CD4-positive, alpha-beta T cell treated with Interferon alpha-2 for 1 hour (primary cell): ENCODE data around the gene PIK3R6.

Experiments
- DNase-seq, 2 donors: peaks; one replicate each; pipeline ENCODE4 v3.0.0-alpha.2; 2020 to 2022

Gene PIK3R6

DNA sequence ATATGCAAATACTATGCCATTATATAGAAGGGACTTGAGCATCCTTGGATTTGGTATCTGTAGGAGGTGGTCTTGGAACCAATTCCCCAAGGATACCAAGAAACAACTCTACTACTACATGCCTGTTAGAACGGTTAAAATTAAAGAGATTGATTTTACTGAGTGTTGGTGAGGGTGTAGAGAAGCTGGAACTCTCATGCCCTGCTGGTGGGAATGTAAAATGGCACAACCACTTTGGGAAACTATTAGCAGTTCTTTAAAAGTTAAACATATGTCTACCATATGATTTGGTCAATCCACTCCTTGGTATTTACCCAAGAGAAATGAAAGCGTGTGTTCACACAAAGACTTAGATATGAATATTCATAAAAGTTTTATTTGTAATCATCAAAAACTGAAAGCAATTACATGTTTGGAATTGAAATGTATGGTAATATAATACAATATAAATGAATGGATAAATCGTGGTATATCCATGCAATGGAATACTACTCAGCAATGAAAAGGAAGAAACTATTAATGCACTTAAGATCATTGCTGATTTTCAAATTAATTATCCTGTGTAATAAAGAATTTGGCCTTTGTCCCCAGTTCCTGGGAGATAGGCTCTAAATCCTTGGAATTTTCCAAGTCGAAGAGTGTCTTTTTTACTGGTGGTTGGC, 76.1 kb downstream of the PIK3R6 start:
- DNase-seq, result no peak

DNA sequence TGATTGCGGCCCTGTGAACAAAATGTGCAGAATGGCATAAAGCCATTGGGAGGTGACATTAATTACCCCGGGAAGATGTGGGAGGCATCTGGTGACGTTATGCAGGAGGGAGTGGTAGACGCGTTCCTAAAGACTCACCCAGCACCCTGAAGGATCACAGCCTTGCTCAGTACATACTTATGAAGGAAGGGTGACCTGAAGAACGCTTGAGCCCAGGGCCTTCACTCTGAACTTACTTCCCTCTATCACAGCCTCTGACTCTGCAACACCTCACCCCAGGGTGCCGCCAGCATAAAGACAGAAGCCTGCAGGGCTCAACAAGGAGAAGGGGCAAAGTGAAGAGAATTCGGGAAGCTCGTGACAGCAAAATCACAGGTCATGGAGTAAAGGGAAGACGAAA, 77.7 kb downstream of the PIK3R6 start:
- no peak for DNase-seq

DNA sequence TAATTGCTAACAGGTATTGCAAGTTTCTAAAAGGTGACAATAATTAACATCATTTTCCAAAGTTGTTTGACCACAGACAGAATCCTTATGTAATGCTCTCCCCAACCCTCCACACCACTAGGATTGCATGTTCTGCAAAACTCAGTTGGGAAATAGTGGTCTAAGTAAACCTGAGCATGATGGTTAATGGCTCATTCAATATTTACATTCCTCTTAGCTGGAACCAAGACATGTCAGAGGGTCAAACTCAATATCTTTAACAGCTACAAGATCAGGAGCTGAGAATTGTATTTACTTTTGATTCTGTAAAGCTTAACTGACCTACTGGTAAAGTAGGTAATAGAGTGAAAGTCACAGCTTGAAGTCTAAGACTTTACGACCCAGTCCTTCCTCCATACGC, 78.5 kb downstream of the PIK3R6 start:
- no peak for DNase-seq

DNA sequence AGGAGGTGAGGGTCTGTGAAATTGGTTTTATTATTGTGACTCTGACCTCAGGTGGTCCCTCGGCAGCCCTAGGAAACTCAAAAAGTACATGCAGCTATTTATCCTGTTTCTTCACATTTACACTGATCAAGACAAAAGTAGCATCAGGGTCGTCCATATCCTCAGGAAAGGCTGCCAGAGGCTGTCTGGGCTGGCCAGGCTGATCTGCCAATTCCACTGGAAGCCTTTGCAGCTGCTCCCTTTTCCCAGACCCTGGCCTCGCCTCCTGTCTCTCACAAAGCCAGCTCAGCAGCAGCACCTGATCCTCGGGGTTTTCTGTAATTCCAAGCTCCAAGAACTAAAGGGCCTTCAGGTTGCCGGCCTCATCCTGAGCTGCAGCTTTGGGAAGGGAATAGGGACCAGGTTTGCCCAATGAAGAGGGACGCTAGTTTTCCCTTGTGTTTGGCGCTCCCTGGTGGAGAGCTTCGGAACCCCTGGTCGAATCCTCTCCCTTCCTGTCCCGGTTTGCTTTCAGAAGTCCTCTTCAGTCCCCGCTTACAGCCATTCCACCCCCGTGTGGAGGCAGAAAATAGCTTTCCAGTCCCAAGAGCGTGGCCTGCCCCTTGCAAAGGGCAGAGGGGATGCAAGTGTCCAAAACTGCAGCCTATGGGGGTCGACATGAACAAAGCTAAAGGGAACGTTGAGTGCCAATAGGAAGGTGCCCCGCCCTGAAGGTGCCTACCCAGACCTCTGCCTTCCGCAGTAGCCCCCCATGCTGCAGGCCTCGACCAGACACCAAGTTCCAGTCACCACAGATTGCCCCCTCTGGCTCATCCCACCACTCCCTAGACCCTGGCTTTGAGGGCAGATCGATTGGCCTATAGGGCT, 81.7 kb downstream of the PIK3R6 start:
- peak; percentile 45 to 52 for DNase-seq

DNA sequence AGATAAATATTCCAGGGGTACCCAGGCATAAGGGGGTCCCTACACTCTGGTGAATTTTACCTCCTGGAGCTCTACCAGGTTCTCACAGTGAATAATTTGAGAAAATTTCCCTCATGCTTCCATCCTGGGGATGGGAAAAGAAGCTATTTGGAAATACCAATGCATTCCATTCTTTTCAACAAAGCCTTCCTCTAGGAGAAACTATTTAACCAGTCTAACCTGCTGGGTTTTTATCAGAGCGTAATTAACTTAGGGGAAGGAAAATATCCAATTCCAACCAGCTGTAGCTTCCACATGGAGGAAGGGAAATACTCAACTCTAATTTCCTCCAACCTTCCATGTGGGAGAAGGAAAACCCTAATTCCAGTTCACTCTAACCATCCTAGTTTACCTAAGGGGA, 85.3 kb downstream of the PIK3R6 start:
- no peak for DNase-seq

DNA sequence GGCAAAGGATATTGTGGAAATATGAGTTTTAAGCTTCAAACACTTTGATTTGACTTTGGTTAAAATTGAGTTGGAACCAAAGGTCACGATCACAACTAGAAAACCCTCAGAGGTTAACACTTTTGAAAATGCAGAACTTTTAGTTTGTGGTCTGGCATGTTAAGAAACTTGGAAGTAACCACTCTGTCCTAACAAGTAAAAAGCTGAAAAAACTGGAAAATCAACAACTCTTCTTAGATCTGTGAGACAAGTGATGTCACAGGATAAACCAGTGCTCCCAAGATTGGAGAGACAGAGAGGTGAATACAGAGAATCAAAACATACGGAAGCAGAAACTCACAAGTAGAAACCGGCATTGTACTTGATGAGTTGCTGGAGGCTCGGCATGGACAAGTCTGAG, 85.7 kb downstream of the PIK3R6 start:
- no peak for DNase-seq

DNA sequence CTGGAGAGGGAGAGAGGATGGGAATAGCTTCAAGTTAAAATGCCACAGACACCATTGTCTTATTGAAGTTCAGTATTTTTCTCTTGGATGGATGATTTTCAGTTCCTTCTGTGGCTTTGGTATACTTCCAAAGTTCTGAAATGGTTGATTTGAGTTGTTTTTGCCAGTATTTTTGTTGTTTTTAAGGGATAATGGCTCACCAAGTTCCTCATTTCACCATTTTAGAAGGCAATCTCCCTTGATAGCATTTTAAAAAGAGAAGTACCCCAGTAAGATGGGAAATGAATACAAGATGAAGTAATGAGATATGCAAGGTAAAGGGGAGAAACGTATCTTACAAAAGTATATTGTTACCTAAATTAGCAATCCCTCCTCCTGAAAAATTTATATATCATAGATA, 90.6 kb downstream of the PIK3R6 start:
- no peak for DNase-seq

DNA sequence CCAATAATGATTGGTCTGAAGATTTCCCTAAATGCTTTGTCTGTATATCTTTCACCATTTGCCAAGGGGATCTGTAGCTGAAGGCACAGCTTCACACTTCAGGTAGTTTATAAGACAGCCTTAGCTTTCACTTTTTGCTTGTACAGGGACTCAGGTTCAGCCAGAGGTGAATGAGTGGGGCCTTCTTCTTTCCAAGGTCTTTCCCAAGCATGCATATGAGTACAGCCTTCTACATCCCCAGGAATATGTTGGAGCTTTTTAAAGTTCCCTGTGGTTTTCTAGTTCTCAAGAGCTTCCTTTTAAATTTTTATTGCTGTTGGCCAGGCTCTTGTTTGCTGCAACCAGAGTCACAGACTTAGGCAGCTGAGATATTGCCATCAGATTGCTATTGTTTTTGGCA, 91.2 kb downstream of the PIK3R6 start:
- no peak for DNase-seq

DNA sequence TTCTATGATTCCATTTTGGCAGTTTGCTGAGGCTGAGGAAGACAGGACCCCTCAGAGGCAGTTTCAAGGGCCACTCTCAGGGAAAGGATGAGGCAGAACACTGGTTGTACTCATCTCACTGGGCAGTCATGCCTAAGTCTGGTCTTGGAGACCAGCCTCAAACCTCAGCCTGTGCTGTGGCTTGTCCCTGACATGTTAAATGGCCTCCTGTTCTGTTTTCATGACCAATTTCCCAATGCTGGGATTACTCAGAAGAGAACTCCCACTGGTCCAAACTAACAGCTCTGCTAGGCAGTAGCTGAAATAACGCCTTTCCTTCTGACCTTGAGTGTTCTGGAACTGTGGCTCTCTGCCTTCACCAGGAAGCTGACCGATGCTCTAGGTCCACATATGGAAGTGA, 100.7 kb downstream of the PIK3R6 start:
- DNase-seq, result no peak

DNA sequence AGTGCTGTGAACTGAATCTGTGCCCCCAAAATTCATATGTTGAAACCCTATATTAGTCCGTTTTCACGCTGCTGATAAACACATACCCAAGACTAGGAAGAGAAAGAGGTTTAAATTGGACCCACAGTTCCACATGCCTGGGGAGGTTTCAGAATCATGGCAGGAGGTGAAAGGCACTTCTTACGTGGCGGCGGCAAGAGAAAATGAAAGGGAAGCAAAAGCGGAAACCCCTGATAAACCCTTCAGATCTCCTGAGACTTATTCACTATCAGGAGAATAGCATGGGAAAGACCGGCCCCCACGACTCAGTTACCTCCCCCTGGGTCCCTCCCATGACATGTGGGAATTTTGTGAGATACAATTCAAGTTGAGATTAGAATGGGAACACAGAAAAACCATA, 105.5 kb downstream of the PIK3R6 start:
- no peak for DNase-seq

DNA sequence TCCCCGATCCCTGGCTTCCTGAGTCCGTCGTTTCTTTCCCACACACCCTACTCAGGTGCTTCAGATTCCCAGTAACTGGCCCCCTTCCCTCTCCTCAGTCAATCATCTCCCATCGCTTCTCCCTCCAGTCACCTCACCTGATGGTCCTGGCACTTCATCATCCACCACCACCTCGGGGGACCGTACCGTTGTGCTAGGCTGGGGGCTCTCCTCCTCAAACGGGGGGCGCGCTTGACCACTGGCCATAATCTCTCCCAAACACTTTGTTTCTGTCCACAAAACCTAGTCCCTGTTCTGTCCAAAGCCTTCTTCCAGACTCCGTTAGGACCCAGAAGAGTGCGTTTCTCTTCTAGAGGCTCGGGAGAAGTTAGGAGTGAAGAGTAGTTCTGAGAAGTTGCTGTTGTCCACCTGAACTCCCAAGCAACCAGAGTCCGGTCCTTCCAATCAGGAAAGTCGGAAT, 109.3 kb downstream of the PIK3R6 start, which contains the start of gene SPDYE4:
SPDYE4 (minus strand) TSS at position 410 of the 460 bp plus-strand sequence; CDS start at position 246, 164 bp downstream.
- DNase-seq, result no peak

DNA sequence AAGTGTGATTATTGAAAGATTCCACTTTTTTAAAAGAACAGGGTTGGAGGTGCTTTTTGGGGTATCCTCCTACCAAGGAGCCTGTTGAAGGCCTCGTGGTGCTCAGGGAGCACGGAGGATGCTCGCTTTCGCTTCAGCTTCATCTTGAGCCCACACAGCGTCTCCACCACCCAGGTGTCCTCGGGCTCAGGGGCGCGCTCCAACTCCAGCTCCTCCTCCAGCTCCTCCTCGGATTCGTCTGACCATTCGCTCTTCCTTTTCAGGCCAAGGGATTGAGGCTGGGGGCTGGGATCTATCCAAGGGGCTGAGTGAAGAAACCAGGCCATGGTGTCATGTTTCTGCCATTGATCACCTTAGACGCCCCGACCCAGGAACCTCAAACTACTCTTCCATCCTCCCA, 110.3 kb downstream of the PIK3R6 start:
- no peak for DNase-seq

DNA sequence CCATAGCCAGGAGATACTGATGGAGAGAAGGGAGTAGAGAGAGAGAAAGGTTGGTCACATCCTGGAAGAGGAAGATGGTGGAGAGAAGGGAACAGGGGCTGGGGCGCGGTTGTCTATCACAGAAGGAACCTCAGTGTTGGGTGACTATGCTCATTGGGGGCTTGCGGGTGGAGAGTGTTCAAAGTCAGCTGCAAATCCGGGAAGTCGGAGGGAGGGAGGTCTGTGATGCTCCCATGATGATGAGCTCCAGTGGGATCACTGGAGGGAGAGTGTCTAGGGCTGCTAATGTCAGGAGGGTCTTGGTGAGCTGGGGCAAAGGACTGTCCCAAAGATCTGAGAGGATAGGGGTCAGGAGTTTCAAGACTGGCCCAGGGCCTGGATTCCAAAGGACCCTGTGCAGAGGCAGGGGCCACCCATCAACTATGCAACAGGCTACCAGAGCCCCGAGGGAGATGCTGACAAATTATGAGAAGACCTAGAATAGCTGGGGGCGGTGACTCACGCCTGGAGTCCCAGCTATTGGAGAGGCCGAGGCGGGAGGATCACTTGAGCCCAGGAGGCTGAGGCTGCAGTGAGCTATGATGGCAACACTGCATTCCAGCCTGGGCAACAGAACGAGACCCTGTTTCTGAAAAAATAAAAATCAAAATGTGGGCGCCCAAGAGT, 111.8 kb downstream of the PIK3R6 start:
- no peak for DNase-seq

DNA sequence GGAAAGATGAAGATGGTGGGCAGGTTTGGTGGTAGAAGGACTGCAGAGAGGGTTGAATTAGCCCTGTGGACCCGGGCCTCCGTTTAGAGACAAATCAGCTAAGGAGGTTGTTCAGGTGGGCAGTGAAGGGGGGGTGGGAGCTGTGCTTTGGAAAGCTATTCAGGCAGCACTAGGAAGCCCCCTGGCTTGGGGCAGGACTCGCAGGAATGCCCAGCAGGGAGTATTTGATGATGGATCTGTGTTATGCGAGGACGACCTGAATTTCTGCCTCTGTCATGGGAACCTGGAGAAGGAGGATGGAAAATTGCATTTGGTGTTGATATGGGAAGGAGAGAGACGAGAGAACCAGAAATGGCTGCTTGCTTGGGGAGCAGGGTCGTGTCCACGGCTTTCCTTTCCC, 112.6 kb downstream of the PIK3R6 start:
- no peak for DNase-seq

DNA sequence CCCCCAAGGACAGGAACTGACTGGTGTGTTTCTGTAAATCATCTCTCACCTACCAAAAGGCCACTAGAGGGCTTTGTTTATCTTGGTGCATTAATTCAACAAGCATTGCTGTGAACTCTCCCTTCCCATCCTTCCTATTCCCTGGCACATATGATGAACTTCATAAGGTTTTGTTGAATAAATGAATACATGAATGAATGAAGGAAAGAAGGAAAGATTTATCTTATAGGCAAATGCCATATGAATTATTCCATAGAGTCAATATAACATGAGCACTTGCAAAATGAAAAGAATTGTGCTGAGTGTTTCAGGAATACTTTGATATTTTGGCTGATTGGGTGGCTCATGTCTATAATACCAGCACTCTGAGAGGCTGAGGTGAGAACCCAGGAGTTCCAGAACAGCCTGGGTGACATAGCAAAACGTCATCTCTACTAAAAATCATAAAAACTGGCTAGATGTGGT, 113.5 kb downstream of the PIK3R6 start:
- DNase-seq, result peak in 1 of 2 donors; percentile 19

DNA sequence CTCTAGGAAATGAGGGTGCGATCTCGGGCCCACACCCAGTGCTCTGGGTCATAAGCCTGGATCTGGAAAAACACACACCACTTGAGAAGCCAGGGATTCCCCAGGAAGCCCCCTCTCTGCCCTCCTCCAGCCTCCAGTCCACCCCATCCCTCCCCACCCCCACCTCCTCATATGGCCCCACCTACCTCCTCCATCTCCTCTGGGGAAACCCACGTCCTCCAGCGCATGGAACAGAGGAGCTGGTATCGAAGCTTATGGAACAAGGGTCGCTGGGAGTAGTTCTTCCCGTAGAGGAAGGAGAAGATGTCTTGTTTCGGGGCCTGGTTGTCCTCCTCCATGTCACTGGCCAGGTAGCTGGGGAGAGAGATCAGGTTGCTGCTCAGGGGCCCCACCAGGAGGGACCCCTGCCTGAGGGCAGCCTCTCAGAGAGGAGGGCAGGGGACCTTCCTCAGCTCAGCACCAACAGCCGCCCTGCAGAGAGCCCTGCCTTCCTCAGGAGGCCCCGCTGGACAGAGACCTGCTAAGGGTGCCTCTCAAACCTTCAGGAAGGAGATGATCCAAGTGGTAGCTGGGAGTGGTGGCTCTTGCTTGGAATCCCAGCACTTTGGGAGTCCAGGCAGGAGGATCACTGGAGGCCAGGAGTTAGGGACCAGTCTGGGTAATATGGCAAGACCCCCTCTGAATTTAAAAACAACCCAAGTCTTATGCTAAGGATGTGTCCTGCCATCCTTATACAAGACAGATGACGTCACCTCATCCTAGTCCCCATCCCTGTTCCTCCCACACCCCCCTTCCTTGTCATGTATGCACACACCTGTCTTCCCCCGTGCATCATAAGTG, 114.1 kb downstream of the PIK3R6 start:
- DNase-seq, result no peak
